Fibroblast of mammary gland (primary cell): ENCODE results near the gene TBKBP1.
"Not testable (repeated sequence)": the region's sequence is repeated elsewhere in the genome, so short reads cannot be mapped to it uniquely, and the experiment has no call there.

Experiments used
- DNase-seq: peaks from one replicate; pipeline ENCODE4 v3.0.0-alpha.2; 2010; ENCODE audit warnings: low read depth
- H3K4me3 ChIP-seq: 2 replicates; pipeline ENCODE4 v1.5.1; 2011; ENCODE audit warnings: low read depth, mild to moderate bottlenecking, low read length, moderate library complexity; ENCODE audit not compliant: control insufficient read depth
- TF ChIP-seq, protein P1 (sequence below): conservative IDR thresholded peaks from 2 replicates; pipeline ENCODE4 v1.5.1; 2011; ENCODE audit warnings: low read depth, low read length, inconsistent platforms; ENCODE audit not compliant: control insufficient read depth, insufficient read depth

The TBKBP1 gene

DNA sequence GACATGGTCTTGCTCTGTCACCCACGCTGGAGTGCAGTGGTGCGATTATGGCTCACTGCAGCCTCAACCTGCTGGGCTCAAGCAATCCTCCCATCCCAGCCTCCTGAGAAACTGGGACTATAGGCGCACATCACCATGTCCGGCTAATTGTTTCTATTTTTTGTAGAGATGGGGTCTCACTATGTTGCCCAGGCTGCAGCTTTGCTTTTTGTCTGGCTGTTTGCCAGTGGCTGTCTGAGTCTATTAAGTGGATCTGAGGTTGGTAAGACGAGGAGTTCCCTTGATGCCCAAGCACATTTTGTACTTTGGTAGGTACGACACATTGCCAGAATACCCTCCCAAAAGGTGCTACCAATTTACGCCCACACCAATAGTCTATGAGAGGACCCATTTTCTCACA, 44.2 kb downstream of the TBKBP1 start:
- TF ChIP-seq, protein P1, sequence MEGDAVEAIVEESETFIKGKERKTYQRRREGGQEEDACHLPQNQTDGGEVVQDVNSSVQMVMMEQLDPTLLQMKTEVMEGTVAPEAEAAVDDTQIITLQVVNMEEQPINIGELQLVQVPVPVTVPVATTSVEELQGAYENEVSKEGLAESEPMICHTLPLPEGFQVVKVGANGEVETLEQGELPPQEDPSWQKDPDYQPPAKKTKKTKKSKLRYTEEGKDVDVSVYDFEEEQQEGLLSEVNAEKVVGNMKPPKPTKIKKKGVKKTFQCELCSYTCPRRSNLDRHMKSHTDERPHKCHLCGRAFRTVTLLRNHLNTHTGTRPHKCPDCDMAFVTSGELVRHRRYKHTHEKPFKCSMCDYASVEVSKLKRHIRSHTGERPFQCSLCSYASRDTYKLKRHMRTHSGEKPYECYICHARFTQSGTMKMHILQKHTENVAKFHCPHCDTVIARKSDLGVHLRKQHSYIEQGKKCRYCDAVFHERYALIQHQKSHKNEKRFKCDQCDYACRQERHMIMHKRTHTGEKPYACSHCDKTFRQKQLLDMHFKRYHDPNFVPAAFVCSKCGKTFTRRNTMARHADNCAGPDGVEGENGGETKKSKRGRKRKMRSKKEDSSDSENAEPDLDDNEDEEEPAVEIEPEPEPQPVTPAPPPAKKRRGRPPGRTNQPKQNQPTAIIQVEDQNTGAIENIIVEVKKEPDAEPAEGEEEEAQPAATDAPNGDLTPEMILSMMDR, result no peak
- no peak for DNase-seq
- H3K4me3 ChIP-seq, result no peak overlapping the region

DNA sequence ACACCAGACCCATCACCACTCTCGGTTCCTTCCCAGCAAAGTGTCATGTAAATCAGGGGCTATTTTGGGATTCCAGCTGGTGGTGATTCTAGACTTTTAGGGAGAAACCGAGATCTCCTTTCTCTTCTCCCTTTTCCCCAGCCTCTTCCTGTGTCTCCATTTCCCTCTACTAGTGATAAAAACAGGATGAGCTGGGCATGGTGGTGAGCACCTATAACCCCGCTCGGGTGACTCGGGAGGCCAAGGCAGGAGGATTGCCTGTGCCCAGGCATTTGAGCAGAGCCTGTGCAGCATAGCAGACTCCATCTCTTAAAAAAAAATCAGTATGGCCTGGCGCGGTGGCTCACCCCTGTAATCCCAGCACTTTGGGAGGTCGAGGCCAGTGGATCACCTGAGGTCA, 45.2 kb downstream of the TBKBP1 start:
- H3K4me3 ChIP-seq, result no peak overlapping the region
- TF ChIP-seq, protein P1, result no peak
- DNase-seq, result no peak

- DNase-seq, H3K4me3 ChIP-seq: not testable (repeated sequence)
Observed at GRCh38 chr17:47739945-47740344, 46.0 kb downstream of the TBKBP1 start.

GRCh38 chr17:47741109-47741792, 47.3 kb downstream of the TBKBP1 start:
- H3K4me3 ChIP-seq, result no peak overlapping the region
- TF ChIP-seq, protein P1, result no peak
- no peak for DNase-seq

GRCh38 chr17:47741793-47742145, 47.8 kb downstream of the TBKBP1 start:
- TF ChIP-seq, protein P1, result no peak
- H3K4me3 ChIP-seq, result no peak overlapping the region
- DNase-seq, result peak; percentile 70

GRCh38 chr17:47742319-47743181, 48.6 kb downstream of the TBKBP1 start:
- no peak for DNase-seq
- H3K4me3 ChIP-seq, result no peak overlapping the region
- TF ChIP-seq, protein P1, result peak; percentile 30
